ENCODE measurements around the gene AHNAK2. TPM values are rescaled to one million over a fixed set of nuclear protein-coding genes. Genes with fewer than 3 reads are reported as not detected.

The AHNAK2 gene
- total RNA-seq, 1 experiment from 2014 or later = 223 TPM

DNA sequence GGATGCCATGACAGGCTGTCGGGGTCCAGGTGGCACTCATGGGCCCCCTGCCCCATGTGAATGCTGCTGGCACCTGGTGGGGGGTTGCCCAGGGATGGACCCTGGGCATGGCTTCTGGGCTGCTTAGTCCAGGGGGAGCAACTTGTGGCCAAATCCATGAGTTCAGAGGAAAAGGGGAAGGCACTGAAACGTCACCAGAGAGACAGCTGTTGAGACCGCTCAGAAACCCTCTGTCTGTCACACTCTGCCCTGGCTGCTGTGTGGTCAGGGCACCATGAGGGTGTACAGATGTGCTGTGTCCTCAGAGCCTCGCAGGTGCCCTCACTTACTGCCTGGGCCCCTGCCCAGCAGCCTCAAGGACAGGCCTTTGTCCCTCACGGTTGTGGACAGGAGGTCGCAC is 16.8 kb upstream of the AHNAK2 start:
- in situ Hi-C loops (cut with HindIII; ENCODE audit: low pct_unique_long_range_greater_than_20kb, low sequenced_read_pairs) = no loop called here
- H3K36me3 ChIP-seq (ENCODE audit: control insufficient read depth, insufficient read depth, low read length) = no peaks in the 10 kb centered on the region
- H3K4me1 ChIP-seq (ENCODE audit: control insufficient read depth, insufficient read depth, low read length) = no peaks in the 10 kb centered on the region
- ChIA-PET POLR2A (no interaction called here), CTCF (no interaction called here)
- no peak overlapping the region for H3K4me3 ChIP-seq (ENCODE audit: low read depth in 2 of 2, low read length in 2 of 2)
- H3K9me3 ChIP-seq (ENCODE audit: control insufficient read depth, insufficient read depth, low read depth, low read length) = no peaks in the 10 kb centered on the region; the same call in 1 of the 2 replicates
- ATAC-seq (no peak), DNase-seq (ENCODE audit: low read depth, low spot score) (no peak)
- intact Hi-C loops (cut with micrococcal nuclease; ENCODE audit: unreplicated experiment) = no loop called here
- no peak overlapping the region for H3K27ac ChIP-seq (ENCODE audit: low read length)
- BruUV-seq (replicated peaks) = no TSS peak
- H3K27me3 ChIP-seq (ENCODE audit: control insufficient read depth, insufficient read depth, low read length) = no peaks in the 10 kb centered on the region
- TF ChIP-seq, protein P1, sequence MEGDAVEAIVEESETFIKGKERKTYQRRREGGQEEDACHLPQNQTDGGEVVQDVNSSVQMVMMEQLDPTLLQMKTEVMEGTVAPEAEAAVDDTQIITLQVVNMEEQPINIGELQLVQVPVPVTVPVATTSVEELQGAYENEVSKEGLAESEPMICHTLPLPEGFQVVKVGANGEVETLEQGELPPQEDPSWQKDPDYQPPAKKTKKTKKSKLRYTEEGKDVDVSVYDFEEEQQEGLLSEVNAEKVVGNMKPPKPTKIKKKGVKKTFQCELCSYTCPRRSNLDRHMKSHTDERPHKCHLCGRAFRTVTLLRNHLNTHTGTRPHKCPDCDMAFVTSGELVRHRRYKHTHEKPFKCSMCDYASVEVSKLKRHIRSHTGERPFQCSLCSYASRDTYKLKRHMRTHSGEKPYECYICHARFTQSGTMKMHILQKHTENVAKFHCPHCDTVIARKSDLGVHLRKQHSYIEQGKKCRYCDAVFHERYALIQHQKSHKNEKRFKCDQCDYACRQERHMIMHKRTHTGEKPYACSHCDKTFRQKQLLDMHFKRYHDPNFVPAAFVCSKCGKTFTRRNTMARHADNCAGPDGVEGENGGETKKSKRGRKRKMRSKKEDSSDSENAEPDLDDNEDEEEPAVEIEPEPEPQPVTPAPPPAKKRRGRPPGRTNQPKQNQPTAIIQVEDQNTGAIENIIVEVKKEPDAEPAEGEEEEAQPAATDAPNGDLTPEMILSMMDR (IDR thresholded peaks at IDR 0.05) = no peak

DNA sequence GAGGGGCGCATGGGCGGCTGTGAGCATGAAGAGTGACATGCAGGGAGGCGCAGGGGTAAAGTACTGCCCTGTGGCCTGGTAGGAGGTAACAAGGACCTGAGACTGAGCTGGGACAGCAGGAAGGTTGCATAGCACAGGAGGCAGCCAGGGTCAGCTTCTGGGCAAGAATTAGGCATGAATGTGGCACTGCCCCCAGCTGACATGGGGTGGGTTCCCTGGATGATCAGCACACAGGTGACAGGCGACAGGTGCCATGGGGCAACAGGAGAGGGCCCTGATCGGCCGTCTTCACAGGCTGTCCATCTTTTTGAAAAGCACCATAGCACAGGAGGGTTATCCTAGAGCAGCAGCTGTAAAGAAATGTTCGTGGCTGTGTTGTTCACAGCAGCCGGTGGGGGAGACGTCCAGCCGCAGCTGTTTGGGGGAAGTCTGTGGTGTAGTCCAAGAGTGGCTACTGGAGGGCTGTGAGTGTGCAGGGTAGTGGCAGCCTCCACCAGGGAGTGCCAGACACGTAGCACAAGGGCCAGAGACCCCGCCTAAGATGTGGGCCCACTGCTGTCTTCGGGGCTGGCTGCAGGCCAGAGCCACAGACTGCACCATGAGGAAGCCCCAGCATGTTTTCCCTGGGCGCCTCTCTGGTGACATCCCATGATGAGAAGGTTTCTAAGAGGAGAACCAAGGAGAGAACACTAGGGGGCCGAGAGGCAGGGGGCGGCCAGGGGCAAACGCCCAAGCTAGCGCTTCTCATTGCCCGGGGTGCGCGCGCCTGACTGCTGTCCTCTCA is 15.8 kb upstream of the AHNAK2 start:
- TF ChIP-seq, protein P2, sequence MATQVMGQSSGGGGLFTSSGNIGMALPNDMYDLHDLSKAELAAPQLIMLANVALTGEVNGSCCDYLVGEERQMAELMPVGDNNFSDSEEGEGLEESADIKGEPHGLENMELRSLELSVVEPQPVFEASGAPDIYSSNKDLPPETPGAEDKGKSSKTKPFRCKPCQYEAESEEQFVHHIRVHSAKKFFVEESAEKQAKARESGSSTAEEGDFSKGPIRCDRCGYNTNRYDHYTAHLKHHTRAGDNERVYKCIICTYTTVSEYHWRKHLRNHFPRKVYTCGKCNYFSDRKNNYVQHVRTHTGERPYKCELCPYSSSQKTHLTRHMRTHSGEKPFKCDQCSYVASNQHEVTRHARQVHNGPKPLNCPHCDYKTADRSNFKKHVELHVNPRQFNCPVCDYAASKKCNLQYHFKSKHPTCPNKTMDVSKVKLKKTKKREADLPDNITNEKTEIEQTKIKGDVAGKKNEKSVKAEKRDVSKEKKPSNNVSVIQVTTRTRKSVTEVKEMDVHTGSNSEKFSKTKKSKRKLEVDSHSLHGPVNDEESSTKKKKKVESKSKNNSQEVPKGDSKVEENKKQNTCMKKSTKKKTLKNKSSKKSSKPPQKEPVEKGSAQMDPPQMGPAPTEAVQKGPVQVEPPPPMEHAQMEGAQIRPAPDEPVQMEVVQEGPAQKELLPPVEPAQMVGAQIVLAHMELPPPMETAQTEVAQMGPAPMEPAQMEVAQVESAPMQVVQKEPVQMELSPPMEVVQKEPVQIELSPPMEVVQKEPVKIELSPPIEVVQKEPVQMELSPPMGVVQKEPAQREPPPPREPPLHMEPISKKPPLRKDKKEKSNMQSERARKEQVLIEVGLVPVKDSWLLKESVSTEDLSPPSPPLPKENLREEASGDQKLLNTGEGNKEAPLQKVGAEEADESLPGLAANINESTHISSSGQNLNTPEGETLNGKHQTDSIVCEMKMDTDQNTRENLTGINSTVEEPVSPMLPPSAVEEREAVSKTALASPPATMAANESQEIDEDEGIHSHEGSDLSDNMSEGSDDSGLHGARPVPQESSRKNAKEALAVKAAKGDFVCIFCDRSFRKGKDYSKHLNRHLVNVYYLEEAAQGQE (IDR thresholded peaks at IDR 0.05; ENCODE audit: insufficient read depth in 1 of 2, low read depth in 2 of 2, low read length in 1 of 2) = no peak
- TF ChIP-seq, protein P1 (IDR thresholded peaks at IDR 0.05) = no peak
- no peak for TF ChIP-seq TCF7L2 (IDR thresholded peaks at IDR 0.05; ENCODE audit: low read depth, low read length)
- no peaks in the 10 kb centered on the region for H3K4me1 ChIP-seq (ENCODE audit: control insufficient read depth, insufficient read depth, low read length)
- no peaks in the 10 kb centered on the region for H3K27me3 ChIP-seq (ENCODE audit: control insufficient read depth, insufficient read depth, low read length)
- intact Hi-C loops (cut with micrococcal nuclease; ENCODE audit: unreplicated experiment) (no loop called here), in situ Hi-C loops (cut with HindIII; ENCODE audit: low pct_unique_long_range_greater_than_20kb, low sequenced_read_pairs) (no loop called here)
- POLR2A ChIA-PET = no interaction called here
- H3K36me3 ChIP-seq (ENCODE audit: control insufficient read depth, insufficient read depth, low read length) = no peaks in the 10 kb centered on the region
- DNase-seq (ENCODE audit: low read depth, low spot score) (no peak), ATAC-seq (no peak)
- no TSS peak for BruUV-seq (replicated peaks)
- H3K27ac ChIP-seq (ENCODE audit: low read length) = no peak overlapping the region
- no peaks in the 10 kb centered on the region for H3K9me3 ChIP-seq (ENCODE audit: control insufficient read depth, insufficient read depth, low read depth, low read length)
- CTCF ChIA-PET = no interaction called here
- no peak overlapping the region for H3K4me3 ChIP-seq (ENCODE audit: low read depth in 2 of 2, low read length in 2 of 2)

DNA sequence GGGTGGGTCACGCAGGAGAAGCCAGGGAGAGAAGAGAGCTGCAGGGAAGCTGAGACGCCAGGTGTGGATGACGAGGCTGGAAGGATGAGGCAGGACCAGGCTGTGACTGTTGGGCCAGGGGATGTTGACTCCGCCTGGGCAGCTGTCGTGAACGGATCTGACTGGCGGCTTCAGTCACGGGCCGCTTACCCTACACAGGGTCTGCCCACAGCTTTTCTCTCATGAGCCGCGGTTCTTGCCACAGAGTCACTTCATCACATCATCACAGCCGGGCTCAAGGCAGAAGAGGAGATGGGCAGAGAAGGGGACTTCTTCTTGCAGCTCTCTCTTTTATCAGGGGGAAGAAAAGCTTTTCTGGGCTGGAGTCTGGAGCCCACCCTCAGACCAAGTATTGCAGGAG is 15.1 kb upstream of the AHNAK2 start:
- Histone ChIP-seq H3K9me3 (ENCODE audit: control insufficient read depth, insufficient read depth, low read depth, low read length) (no peaks in the 10 kb centered on the region), H3K4me1 (ENCODE audit: control insufficient read depth, insufficient read depth, low read length) (no peaks in the 10 kb centered on the region), H3K4me3 (ENCODE audit: low read depth in 2 of 2, low read length in 2 of 2) (no peak overlapping the region), H3K36me3 (ENCODE audit: control insufficient read depth, insufficient read depth, low read length) (no peaks in the 10 kb centered on the region), H3K27me3 (ENCODE audit: control insufficient read depth, insufficient read depth, low read length) (no peaks in the 10 kb centered on the region), H3K27ac (ENCODE audit: low read length) (no peak overlapping the region)
- CTCF ChIA-PET = no interaction called here
- no TSS peak for BruUV-seq (replicated peaks)
- in situ Hi-C loops (cut with HindIII; ENCODE audit: low pct_unique_long_range_greater_than_20kb, low sequenced_read_pairs) (no loop called here), intact Hi-C loops (cut with micrococcal nuclease; ENCODE audit: unreplicated experiment) (no loop called here)
- DNase-seq (ENCODE audit: low read depth, low spot score) (no peak), ATAC-seq (no peak)
- POLR2A ChIA-PET = no interaction called here
- TF ChIP-seq, protein P1 (IDR thresholded peaks at IDR 0.05) = no peak
- TF ChIP-seq, protein P2 (IDR thresholded peaks at IDR 0.05; ENCODE audit: insufficient read depth in 1 of 2, low read depth in 2 of 2, low read length in 1 of 2) = no peak
- TF ChIP-seq SIN3A (IDR thresholded peaks at IDR 0.05; ENCODE audit: borderline replicate concordance, insufficient read depth, low read depth, low read length) = no peak
- no peak for TF ChIP-seq POLR2AphosphoS5 (IDR thresholded peaks at IDR 0.05; ENCODE audit: low read depth, low read length)
- no peak for TF ChIP-seq TCF7L2 (IDR thresholded peaks at IDR 0.05; ENCODE audit: low read depth, low read length)
